ENCODE data around the gene GPR146.

Gene GPR146

DNA sequence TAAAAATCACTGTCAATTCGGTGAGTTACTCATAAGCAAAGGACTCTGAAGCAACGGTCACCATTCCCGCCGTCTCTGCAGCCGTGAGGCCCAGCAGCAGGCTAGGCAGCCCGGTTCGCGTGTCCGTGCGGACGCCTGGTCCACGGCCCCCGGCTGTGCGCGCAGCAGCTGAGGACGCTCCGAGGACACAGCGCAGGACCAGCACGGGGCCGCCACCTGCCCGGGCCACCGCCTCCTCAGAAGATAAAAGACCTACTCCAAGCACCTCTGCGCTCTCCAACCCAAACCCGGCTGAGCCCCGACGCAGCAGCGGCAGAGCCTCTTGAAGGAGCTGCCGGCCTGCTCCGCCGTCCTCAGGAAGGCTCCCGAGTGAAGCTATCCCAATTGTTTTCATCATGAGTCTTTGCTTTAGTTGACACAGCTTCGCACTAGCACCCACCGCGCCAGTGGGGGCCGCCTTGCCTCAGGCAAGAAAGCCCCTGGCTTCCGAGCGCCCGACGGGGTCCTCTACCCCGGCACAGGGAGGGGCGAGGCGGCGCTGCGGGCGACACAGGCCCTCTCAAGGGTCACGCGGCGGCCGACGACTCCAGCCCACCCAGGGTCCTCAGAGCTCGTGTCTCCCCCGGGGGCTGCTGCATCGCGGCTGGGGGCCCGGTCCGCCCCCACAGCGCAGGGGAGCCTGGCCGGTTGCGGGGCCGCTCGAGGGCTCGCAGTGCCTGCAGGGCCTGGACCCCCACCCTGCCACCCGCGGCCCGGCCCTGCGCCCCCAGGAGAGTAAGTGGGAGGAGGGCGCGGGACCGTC is 16.9 kb upstream of the GPR146 start:
- H3K9me3 ChIP-seq (ENCODE audit: low read depth, low read length), result no peaks in the 10 kb centered on the region
- TF ChIP-seq FOXP2 (optimal IDR thresholded peaks at IDR 0.05; ENCODE audit: control extremely low read depth, extremely low read length, insufficient read depth), result no peak
- no peak for TF ChIP-seq EZH2 (IDR thresholded peaks at IDR 0.05)
- no peak for TF ChIP-seq POLR2AphosphoS5 (IDR thresholded peaks at IDR 0.05; ENCODE audit: borderline replicate concordance, low read depth, low read length)
- H3K9ac ChIP-seq (ENCODE audit: insufficient read length), result no peak overlapping the region
- no peak overlapping the region for H3K27ac ChIP-seq
- no peak for DNase-seq (ENCODE audit: low read depth, low spot score)
- no peaks in the 10 kb centered on the region for H3K36me3 ChIP-seq (ENCODE audit: insufficient read depth, low read length)
- H3K4me3 ChIP-seq, result no peak overlapping the region

DNA sequence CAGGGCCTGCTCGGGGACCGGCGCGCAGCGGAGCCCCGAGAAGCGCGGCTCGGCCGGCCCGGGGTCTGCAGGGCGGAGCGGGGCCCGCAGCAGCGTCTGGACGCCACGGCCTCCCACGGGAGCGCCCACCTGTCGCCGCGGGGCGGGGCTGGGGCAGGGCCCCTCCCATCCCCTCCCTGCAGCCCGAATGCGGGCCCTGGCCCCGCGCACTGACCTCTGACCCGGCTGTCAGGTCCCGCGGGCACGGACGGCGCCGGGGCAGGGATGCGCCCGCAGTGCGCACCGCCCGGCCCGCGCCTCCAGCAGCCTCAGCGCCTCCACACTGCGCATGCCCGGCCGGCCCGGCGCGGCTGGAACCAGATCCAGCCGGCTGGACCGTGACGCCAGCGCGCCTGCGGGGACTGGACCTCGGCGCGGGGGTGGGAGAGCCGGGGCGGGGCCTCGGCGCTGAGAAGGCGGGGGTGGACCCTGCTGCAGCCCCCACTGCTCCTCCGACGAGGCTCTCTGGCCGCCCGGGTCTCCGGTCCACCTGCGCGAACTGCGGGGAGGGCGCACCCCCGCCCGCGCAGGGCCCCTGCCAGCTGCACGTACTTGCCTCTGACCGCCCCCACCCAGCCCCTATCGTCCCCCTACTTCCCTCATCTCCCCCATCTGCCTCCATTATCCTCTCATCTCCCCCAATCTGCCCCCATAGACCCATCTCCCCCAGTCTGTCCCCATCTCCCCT is 16.1 kb upstream of the GPR146 start:
- no peak overlapping the region for H3K4me3 ChIP-seq
- no peaks in the 10 kb centered on the region for H3K9me3 ChIP-seq (ENCODE audit: low read depth, low read length)
- H3K36me3 ChIP-seq (ENCODE audit: insufficient read depth, low read length), result no peaks in the 10 kb centered on the region
- no peak for TF ChIP-seq FOXP2 (optimal IDR thresholded peaks at IDR 0.05; ENCODE audit: control extremely low read depth, extremely low read length, insufficient read depth)
- no peak for TF ChIP-seq EZH2 (IDR thresholded peaks at IDR 0.05)
- no peak for TF ChIP-seq POLR2AphosphoS5 (IDR thresholded peaks at IDR 0.05; ENCODE audit: borderline replicate concordance, low read depth, low read length)
- H3K9ac ChIP-seq (ENCODE audit: insufficient read length), result no peak overlapping the region
- no peak overlapping the region for H3K27ac ChIP-seq
- DNase-seq (ENCODE audit: low read depth, low spot score), result no peak

DNA sequence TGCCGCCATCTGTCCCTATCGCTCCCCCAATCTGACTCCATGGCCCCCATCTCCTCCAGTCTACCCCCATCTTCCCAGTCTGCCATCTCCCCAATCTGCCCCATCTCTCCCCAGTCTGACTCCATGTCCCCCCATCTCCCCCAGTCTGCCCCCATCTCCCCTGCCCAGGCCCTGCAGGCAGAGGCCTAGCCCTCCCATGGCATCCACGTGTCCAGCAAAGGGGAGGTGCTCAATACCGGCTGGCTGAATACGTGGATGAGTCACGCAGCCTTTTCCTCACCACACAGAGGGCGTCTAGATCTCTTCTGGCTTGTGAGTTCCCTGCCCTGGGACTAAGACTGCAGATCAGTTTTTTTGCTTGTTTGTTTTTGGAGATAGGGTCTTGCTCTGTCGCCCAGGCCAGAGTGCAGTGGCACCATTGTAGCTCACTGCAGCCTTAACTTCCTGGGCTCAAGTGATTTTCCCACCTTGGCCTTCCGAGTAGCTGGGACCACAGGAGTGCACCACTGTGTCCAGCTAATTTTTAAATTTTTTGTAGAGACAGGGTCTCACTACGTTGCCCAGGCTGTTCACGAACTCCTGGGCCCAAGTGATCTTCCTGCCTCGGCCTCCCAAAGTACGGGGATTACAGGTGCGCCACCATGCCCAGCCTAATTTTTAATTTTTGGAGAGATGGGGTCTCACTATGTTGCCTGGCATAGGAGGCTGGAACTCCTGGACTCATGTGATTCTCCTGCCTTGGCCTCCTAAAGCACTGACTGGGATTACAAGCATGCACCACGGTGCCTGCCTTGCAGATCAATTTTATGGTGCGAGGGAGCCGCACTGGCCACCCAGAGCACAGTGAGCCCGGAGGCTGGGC is 15.3 kb upstream of the GPR146 start:
- H3K9me3 ChIP-seq (ENCODE audit: low read depth, low read length), result no peaks in the 10 kb centered on the region
- no peak overlapping the region for H3K27ac ChIP-seq
- H3K4me3 ChIP-seq, result no peak overlapping the region
- DNase-seq (ENCODE audit: low read depth, low spot score), result no peak
- TF ChIP-seq POLR2AphosphoS5 (IDR thresholded peaks at IDR 0.05; ENCODE audit: borderline replicate concordance, low read depth, low read length) (no peak), EZH2 (IDR thresholded peaks at IDR 0.05) (no peak), FOXP2 (optimal IDR thresholded peaks at IDR 0.05; ENCODE audit: control extremely low read depth, extremely low read length, insufficient read depth) (no peak)
- H3K9ac ChIP-seq (ENCODE audit: insufficient read length), result no peak overlapping the region
- no peaks in the 10 kb centered on the region for H3K36me3 ChIP-seq (ENCODE audit: insufficient read depth, low read length)

DNA sequence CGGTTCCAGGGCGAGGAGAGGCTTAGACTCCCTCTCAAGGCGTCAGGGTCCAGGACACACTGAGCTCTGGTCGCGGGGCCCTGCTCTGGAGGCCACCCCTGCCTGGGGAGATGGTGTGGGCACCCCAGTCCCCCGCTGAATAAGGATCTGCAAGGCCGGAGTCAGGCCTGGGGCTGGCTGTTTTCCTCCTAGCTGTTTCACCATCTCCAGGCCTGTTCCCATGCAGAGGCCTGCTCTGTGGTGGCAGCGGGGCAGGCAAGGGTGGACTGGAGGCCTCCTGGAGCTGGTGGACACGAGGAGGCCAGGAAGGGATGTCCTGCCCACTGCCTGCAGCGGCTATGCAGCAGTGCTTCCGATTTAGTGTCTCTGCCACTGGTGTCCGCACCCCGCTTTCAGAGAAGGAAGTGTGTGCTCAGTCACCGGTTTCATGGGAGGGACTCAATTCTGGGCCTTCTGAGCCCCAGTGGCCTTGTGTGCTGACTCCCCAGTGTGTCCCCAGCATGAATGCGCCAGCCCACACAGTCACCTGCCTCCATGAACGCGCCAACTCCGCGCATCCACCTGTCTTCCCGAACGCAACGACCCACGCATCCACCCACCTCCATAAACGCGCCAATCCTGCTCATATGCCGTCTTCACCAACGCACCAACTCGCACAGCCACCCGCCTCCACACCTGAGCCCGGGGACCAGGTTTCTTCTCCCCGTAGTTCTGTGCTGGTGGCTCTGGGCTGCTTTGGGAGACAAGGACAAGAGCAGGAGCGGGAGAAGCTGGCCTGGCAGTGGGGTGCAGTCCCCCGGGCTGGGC is 14.5 kb upstream of the GPR146 start:
- H3K4me3 ChIP-seq, result no peak overlapping the region
- H3K36me3 ChIP-seq (ENCODE audit: insufficient read depth, low read length), result no peaks in the 10 kb centered on the region
- no peak for DNase-seq (ENCODE audit: low read depth, low spot score)
- H3K27ac ChIP-seq, result no peak overlapping the region
- H3K9me3 ChIP-seq (ENCODE audit: low read depth, low read length), result no peaks in the 10 kb centered on the region
- TF ChIP-seq FOXP2 (optimal IDR thresholded peaks at IDR 0.05; ENCODE audit: control extremely low read depth, extremely low read length, insufficient read depth) (no peak), EZH2 (IDR thresholded peaks at IDR 0.05) (no peak), POLR2AphosphoS5 (IDR thresholded peaks at IDR 0.05; ENCODE audit: borderline replicate concordance, low read depth, low read length) (no peak)
- no peak overlapping the region for H3K9ac ChIP-seq (ENCODE audit: insufficient read length)

DNA sequence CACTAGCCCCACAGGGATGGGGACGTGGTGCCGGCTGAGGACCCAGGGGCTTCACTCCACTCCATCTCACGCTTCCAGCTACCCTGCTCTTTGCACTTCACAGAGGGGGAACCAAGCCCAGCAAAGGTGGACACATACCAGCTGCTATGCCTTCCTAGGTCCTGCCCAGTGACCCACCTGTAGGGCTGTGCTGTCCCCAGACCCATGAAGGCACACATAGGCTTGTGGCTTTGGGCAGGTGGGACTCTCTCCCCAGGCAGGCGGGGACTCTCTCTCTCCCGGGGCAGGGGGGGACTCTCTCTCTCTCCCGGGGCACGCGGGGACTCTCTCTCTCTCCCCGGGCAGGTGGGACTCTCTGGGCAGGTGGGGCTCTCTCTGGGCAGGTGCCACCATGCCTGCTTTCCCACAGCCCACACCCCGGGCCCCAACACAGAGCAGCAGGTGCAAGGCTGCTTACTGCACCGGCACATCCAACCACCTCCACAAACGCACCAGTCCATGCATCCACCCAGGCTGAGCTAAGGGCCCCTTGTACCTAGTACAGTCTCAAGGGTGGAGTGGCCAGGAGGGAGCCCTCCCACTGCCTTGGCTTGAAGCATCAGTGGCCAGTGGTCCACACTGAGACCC is 13.8 kb upstream of the GPR146 start:
- Histone ChIP-seq H3K9me3 (ENCODE audit: low read depth, low read length) (no peaks in the 10 kb centered on the region), H3K36me3 (ENCODE audit: insufficient read depth, low read length) (no peaks in the 10 kb centered on the region), H3K9ac (ENCODE audit: insufficient read length) (no peak overlapping the region), H3K4me3 (no peak overlapping the region), H3K27ac (no peak overlapping the region)
- no peak for DNase-seq (ENCODE audit: low read depth, low spot score)
- no peak for TF ChIP-seq EZH2 (IDR thresholded peaks at IDR 0.05)
- no peak for TF ChIP-seq POLR2AphosphoS5 (IDR thresholded peaks at IDR 0.05; ENCODE audit: borderline replicate concordance, low read depth, low read length)
- TF ChIP-seq FOXP2 (optimal IDR thresholded peaks at IDR 0.05; ENCODE audit: control extremely low read depth, extremely low read length, insufficient read depth), result no peak

DNA sequence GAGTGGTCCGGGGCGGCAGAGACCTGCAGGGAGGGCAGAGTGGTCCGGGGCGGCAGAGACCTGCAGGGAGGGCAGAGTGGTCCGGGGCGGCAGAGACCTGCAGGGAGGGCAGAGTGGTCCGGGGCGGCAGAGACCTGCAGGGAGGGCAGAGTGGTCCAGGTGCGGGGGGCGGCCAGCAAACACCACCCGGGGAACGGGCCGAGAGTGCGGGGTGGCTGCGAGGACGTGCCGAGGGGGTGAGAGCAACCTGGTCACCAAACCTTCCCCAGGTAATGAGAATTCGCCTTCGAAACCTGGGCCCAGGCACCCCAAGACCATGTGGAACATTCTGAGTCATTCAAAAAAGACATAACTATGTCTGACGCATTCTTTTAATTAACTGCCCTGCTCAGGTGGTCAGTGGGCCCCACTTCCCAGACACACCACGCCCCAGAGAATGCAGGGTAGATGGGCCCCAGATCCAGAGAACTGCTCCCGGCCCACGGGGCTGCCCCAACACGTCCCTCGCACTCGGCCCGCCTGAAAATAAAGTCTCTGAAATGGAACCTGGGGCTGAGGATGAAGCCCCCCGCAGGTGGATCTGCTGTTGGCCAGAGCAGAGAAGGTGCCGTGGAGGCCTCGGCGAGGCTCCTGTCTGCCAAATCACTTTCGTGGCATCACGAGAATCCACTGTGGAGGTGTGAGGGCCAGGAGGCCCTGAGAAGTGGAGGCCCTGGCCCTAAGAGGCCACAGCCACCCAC is 12.5 kb upstream of the GPR146 start:
- H3K27ac ChIP-seq, result no peak overlapping the region
- H3K9me3 ChIP-seq (ENCODE audit: low read depth, low read length), result no peaks in the 10 kb centered on the region
- TF ChIP-seq EZH2 (IDR thresholded peaks at IDR 0.05) (no peak), FOXP2 (optimal IDR thresholded peaks at IDR 0.05; ENCODE audit: control extremely low read depth, extremely low read length, insufficient read depth) (no peak), POLR2AphosphoS5 (IDR thresholded peaks at IDR 0.05; ENCODE audit: borderline replicate concordance, low read depth, low read length) (no peak)
- H3K4me3 ChIP-seq, result no peak overlapping the region
- H3K9ac ChIP-seq (ENCODE audit: insufficient read length), result no peak overlapping the region
- no peaks in the 10 kb centered on the region for H3K36me3 ChIP-seq (ENCODE audit: insufficient read depth, low read length)
- no peak for DNase-seq (ENCODE audit: low read depth, low spot score)
